ENCODE results near the gene ARHGAP8.

- TF ChIP-seq POLR2A (IDR thresholded peaks at IDR 0.05) = no peak
- TF ChIP-seq CTCF (IDR thresholded peaks at IDR 0.05) = no peak
Measured at GRCh38 chr22:44823806-44824205, 71.4 kb downstream of the ARHGAP8 start.
